Panc1 (cell line): ENCODE measurements around the gene KAZALD1. TPM values are rescaled to one million over a fixed set of nuclear protein-coding genes. Genes with fewer than 3 reads are reported as not detected.

Source experiments
- ATAC-seq: fragments of 200-7000 bp; cut with Tn5 transposase; 2 replicates; pipeline ENCODE4 v1.9.1; 2020; ENCODE audit warnings: mild to moderate bottlenecking, moderate library complexity
- BruUV-seq: library from RNA; stranded (reverse); fragments of 400-500 nt; replicated peaks from 2 replicates; lab custom pipeline; 2021; lab: Mats Ljungman, UMichigan
- CTCF ChIA-PET: fragments of 300-600 bp; sonication (Branson Sonifier 250); formaldehyde crosslinking; loops from one replicate; lab custom pipeline; 2022; ENCODE audit warnings: antibody characterized with exemption; lab: Charles Lee
- POLR2A ChIA-PET: fragments of 300-600 bp; sonication (Branson Sonifier 250); formaldehyde crosslinking; loops from one replicate; lab custom pipeline; 2022; ENCODE audit warnings: antibody characterized with exemption; lab: Charles Lee
- DNase-seq: peaks from one replicate; pipeline ENCODE4 v3.0.0-alpha.2; 2010; ENCODE audit warnings: low read depth, low spot score
- H3K27ac ChIP-seq: 2 replicates; pipeline ENCODE4 v1.5.1; 2011; ENCODE audit warnings: mild to moderate bottlenecking, low read length, inconsistent platforms
- H3K27me3 ChIP-seq: fragments of 200-500 bp; sonication (Bioruptor generic); 2 replicates; pipeline ENCODE4 v1.6.0; 2014; ENCODE audit warnings: low read length, inconsistent platforms; ENCODE audit not compliant: control insufficient read depth, insufficient read depth
- H3K36me3 ChIP-seq: fragments of 200-500 bp; sonication (Bioruptor generic); 2 replicates; pipeline ENCODE4 v1.5.1; 2014; ENCODE audit warnings: inconsistent platforms, mild to moderate bottlenecking, low read length, moderate library complexity; ENCODE audit not compliant: control insufficient read depth, insufficient read depth
- H3K4me1 ChIP-seq: 2 replicates; pipeline ENCODE4 v1.5.1; 2011; ENCODE audit warnings: inconsistent platforms, mild to moderate bottlenecking, low read length, moderate library complexity; ENCODE audit not compliant: control insufficient read depth, insufficient read depth
- H3K4me3 ChIP-seq, 2 experiments: 2 replicates each; pipeline ENCODE4 v1.5.1; 2011 to 2012; ENCODE audit warnings: low read depth in 2 of 2, low read length in 2 of 2, mild to moderate bottlenecking in 2 of 2, inconsistent platforms in 1 of 2, moderate library complexity in 1 of 2
- H3K9me3 ChIP-seq: fragments of 200-500 bp; sonication (Bioruptor generic); 2 replicates; pipeline ENCODE4 v1.5.1; 2014; ENCODE audit warnings: low read depth, mild to moderate bottlenecking, inconsistent platforms, low read length, moderate library complexity; ENCODE audit not compliant: control insufficient read depth, insufficient read depth
- POLR2AphosphoS5 ChIP-seq: IDR thresholded peaks from 2 replicates; pipeline ENCODE4 v1.6.1; 2012; ENCODE audit warnings: mild to moderate bottlenecking, low read depth, low read length, moderate library complexity
- SIN3A ChIP-seq: IDR thresholded peaks from 2 replicates; pipeline ENCODE4 v1.6.1; 2012; ENCODE audit warnings: low read depth, mild to moderate bottlenecking, low read length, moderate library complexity, borderline replicate concordance; ENCODE audit not compliant: insufficient read depth
- TCF7L2 ChIP-seq: IDR thresholded peaks from 2 replicates; pipeline ENCODE4 v1.6.1; 2011; ENCODE audit warnings: mild to moderate bottlenecking, low read depth, low read length, inconsistent platforms
- in situ Hi-C: cut with HindIII; loops from 2 replicates; pipeline ENCODE4 v1.10.0; 2016; ENCODE audit warnings: low sequenced_read_pairs, low pct_unique_long_range_greater_than_20kb
- intact Hi-C: fragments of 100-400 bp; cut with micrococcal nuclease; formaldehyde crosslinking; loops from one replicate; pipeline ENCODE4 v1.10.0; 2022; ENCODE audit not compliant: unreplicated experiment
- total RNA-seq: library from RNA; stranded (reverse); gene quantifications from one replicate; pipeline ENCODE4 v1.2.1, GENCODE V29; 2021; ENCODE audit not compliant: unreplicated experiment
- TF ChIP-seq, protein P1 (sequence below), 2 experiments: IDR thresholded peaks; 2 replicates each; pipeline ENCODE4 v1.6.1; 2011 to 2012; ENCODE audit warnings: low read depth in 2 of 2, control low read depth in 1 of 2, low read length in 1 of 2, mild to moderate bottlenecking in 1 of 2, moderate library complexity in 1 of 2; ENCODE audit not compliant: insufficient read depth in 1 of 2
- TF ChIP-seq, protein P2 (sequence below): fragments of 450-650 bp; IDR thresholded peaks from 2 replicates; pipeline ENCODE4 v1.5.1; 2017; ENCODE audit warnings: mild to moderate bottlenecking

Gene KAZALD1
- total RNA-seq, 1 experiment from 2014 or later, result 21.2 TPM

DNA sequence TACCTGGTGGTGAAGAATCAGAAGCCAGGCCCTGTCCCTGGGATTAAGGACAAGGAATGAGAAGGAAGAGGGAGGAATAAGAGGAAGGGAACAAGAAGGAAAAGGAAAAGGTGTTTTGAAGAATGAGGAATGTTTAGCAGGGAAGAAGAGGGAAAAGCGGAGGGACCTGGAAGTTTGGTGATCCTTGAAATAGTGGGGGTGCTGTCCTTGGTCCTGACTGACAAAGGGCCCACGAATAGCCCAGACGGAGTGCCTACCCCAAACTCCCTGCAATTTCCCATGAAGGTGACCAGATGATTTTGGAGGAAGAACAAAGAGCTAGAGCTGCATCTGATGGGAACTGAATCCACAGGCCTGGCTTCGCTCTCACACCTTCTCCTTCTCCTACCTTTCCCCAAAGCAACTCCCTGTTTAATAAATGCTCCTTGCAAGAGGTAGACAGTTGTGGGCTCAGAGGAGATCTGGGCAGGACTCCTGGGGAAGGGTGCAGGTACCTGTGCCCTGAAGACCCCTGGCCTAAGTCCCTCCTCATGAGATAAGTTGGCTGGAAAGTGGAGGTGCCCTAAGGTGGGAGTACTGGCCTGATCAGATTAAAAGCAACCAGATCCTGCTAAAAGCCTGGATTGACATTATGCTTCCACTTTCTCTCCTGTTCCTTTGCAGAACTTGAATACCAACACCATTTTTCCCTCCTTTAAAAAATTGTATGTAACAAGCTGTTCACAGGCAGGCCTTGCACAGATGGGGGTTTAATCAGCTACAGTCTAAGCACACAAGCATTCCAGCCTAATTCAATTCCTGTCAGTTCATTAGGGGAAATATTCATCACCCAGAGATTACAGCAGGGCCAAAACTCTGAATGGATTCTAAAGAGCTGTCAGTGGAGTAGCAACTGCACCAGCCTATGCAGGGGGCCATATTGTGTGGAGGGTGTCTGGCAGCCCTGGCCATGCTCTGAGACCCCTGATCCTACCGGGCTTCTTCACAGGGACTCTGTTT, 19.4 kb downstream of the KAZALD1 start:
- ATAC-seq, result peak; percentile 22; the same call in 1 of the 2 replicates
- no TSS peak for BruUV-seq
- ChIA-PET POLR2A (interaction anchor here (0.6 kb wide), 1 partner anchor 30 kb away, joined by 3 read pairs; no protein-coding TSS in a partner anchor), CTCF (no interaction called here)
- DNase-seq, result no peak
- in situ Hi-C loops (no loop called here), intact Hi-C loops (no loop called here)
- no peak overlapping the region for H3K27ac ChIP-seq
- H3K9me3 ChIP-seq, result no peaks in the 10 kb centered on the region
- H3K27me3 ChIP-seq, result peaks cover 20% of the 10 kb centered on the region
- H3K4me1 ChIP-seq, result no peaks in the 10 kb centered on the region
- H3K4me3 ChIP-seq, result no peak overlapping the region
- H3K36me3 ChIP-seq, result no peaks in the 10 kb centered on the region
- TF ChIP-seq, protein P1, sequence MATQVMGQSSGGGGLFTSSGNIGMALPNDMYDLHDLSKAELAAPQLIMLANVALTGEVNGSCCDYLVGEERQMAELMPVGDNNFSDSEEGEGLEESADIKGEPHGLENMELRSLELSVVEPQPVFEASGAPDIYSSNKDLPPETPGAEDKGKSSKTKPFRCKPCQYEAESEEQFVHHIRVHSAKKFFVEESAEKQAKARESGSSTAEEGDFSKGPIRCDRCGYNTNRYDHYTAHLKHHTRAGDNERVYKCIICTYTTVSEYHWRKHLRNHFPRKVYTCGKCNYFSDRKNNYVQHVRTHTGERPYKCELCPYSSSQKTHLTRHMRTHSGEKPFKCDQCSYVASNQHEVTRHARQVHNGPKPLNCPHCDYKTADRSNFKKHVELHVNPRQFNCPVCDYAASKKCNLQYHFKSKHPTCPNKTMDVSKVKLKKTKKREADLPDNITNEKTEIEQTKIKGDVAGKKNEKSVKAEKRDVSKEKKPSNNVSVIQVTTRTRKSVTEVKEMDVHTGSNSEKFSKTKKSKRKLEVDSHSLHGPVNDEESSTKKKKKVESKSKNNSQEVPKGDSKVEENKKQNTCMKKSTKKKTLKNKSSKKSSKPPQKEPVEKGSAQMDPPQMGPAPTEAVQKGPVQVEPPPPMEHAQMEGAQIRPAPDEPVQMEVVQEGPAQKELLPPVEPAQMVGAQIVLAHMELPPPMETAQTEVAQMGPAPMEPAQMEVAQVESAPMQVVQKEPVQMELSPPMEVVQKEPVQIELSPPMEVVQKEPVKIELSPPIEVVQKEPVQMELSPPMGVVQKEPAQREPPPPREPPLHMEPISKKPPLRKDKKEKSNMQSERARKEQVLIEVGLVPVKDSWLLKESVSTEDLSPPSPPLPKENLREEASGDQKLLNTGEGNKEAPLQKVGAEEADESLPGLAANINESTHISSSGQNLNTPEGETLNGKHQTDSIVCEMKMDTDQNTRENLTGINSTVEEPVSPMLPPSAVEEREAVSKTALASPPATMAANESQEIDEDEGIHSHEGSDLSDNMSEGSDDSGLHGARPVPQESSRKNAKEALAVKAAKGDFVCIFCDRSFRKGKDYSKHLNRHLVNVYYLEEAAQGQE (IDR thresholded peaks at IDR 0.05; ENCODE audit: insufficient read depth in 1 of 2, low read depth in 2 of 2, low read length in 1 of 2), result peak; percentile 96 to 97
- TF ChIP-seq TCF7L2, result no peak

DNA sequence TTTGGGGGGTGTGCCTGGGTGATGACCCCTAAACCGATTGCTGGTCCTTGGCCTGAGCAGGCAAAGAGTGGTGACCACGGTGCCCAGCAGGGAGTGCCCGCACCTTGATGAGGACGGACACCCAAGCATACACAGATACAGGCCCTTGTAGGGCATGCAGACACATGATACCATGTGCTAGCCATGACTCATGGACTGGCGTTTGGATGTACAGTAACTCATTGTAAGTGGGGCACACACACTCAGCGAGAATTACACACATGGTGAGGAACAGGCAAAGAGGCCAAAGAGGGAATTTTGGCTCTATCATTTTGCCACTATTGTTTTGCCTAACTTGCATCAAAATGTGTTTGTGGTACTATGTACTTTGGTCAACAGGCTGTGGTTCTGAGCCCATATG, 24.1 kb downstream of the KAZALD1 start:
- Histone ChIP-seq H3K36me3 (no peaks in the 10 kb centered on the region), H3K9me3 (no peaks in the 10 kb centered on the region), H3K4me3 (no peak overlapping the region), H3K27ac (no peak overlapping the region), H3K27me3 (peaks cover 16% of the 10 kb centered on the region), H3K4me1 (no peaks in the 10 kb centered on the region)
- CTCF ChIA-PET, result interaction anchor here (1.3 to 2.8 kb wide), 2 partner anchors 10 kb away, joined by 4 to 11 read pairs; no protein-coding TSS in a partner anchor
- intact Hi-C loops, result no loop called here
- POLR2A ChIA-PET, result no interaction called here
- TF ChIP-seq POLR2AphosphoS5, result no peak
- no peak for TF ChIP-seq SIN3A
- TF ChIP-seq, protein P2, sequence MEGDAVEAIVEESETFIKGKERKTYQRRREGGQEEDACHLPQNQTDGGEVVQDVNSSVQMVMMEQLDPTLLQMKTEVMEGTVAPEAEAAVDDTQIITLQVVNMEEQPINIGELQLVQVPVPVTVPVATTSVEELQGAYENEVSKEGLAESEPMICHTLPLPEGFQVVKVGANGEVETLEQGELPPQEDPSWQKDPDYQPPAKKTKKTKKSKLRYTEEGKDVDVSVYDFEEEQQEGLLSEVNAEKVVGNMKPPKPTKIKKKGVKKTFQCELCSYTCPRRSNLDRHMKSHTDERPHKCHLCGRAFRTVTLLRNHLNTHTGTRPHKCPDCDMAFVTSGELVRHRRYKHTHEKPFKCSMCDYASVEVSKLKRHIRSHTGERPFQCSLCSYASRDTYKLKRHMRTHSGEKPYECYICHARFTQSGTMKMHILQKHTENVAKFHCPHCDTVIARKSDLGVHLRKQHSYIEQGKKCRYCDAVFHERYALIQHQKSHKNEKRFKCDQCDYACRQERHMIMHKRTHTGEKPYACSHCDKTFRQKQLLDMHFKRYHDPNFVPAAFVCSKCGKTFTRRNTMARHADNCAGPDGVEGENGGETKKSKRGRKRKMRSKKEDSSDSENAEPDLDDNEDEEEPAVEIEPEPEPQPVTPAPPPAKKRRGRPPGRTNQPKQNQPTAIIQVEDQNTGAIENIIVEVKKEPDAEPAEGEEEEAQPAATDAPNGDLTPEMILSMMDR, result no peak
- TF ChIP-seq, protein P1 (IDR thresholded peaks at IDR 0.05; ENCODE audit: insufficient read depth in 1 of 2, low read depth in 2 of 2, low read length in 1 of 2), result no peak
- TF ChIP-seq TCF7L2, result no peak
- DNase-seq (no peak), ATAC-seq (no peak)
- in situ Hi-C loops, result no loop called here
- no TSS peak for BruUV-seq
